GM12878 (cell line): ENCODE results near the gene CTBP1.

Experiments
- CHD4 ChIP-seq: fragments of 200-600 bp; sonication (generic); IDR thresholded peaks from 2 replicates; pipeline ENCODE4 v1.6.1; 2016; ENCODE audit warnings: mild to moderate bottlenecking
- CTCF ChIP-seq, 3 experiments: IDR thresholded peaks in 2 of 3; conservative IDR thresholded peaks in 1 of 3; 2 replicates each; pipeline ENCODE4 v1.5.1; 2011; ENCODE audit warnings: low read depth in 3 of 3, low read length in 3 of 3, mild to moderate bottlenecking in 3 of 3, control low read depth in 2 of 3, moderate library complexity in 2 of 3, inconsistent platforms in 1 of 3, mixed read lengths in 1 of 3; ENCODE audit not compliant: control insufficient read depth in 2 of 3, insufficient read depth in 1 of 3; ENCODE audit errors: extremely low read depth in 1 of 3
- IRF3 ChIP-seq: fragments of 450-650 bp; IDR thresholded peaks from 2 replicates; pipeline ENCODE4 v1.6.1; 2014; ENCODE audit warnings: mild to moderate bottlenecking
- MAX ChIP-seq: IDR thresholded peaks from 2 replicates; pipeline ENCODE4 v1.6.1; 2012; ENCODE audit warnings: low read depth, low read length, improper control_type of control experiment
- MYC ChIP-seq: IDR thresholded peaks from 2 replicates; pipeline ENCODE4 v1.6.1; 2011; ENCODE audit warnings: mild to moderate bottlenecking, low read length, moderate library complexity, inconsistent platforms; ENCODE audit not compliant: insufficient read depth, insufficient replicate concordance, insufficient read length, severe bottlenecking
- NR2C2 ChIP-seq: IDR thresholded peaks from 2 replicates; pipeline ENCODE4 v1.6.1; 2011; ENCODE audit warnings: borderline replicate concordance, low read depth; ENCODE audit not compliant: control insufficient read depth, insufficient read length
- POLR2A ChIP-seq: IDR thresholded peaks from 2 replicates; pipeline ENCODE4 v1.6.1; 2011; ENCODE audit warnings: low read depth, mild to moderate bottlenecking, low read length
- POLR2AphosphoS5 ChIP-seq: IDR thresholded peaks from 2 replicates; pipeline ENCODE4 v1.6.1; 2011; ENCODE audit warnings: mild to moderate bottlenecking, low read length, inconsistent platforms
- SIN3A ChIP-seq: IDR thresholded peaks from 2 replicates; pipeline ENCODE4 v1.6.1; 2012; ENCODE audit warnings: low read depth, low read length, improper control_type of control experiment
- TAF1 ChIP-seq: IDR thresholded peaks from 2 replicates; pipeline ENCODE4 v1.6.1; 2011; ENCODE audit warnings: mild to moderate bottlenecking, low read depth, low read length, borderline replicate concordance
- USF2 ChIP-seq: IDR thresholded peaks from 2 replicates; pipeline ENCODE4 v1.6.1; 2011; ENCODE audit warnings: low read depth, low read length, improper control_type of control experiment, borderline replicate concordance
- YY1 ChIP-seq: IDR thresholded peaks from 2 replicates; pipeline ENCODE4 v1.6.1; 2011; ENCODE audit warnings: low read depth, mild to moderate bottlenecking, low read length

GRCh38 chr4:1242506-1243450, 6.2 kb downstream of the CTBP1 start:
- TF ChIP-seq CTCF (IDR thresholded peaks at IDR 0.05 in 2 of 3, conservative IDR thresholded peaks at IDR 0.05 in 1 of 3; ENCODE audit: control insufficient read depth in 2 of 3, extremely low read depth in 1 of 3, insufficient read depth in 1 of 3, low read depth in 3 of 3, low read length in 3 of 3) (no peak), CHD4 (no peak), NR2C2 (no peak), MYC (no peak), POLR2AphosphoS5 (no peak), IRF3 (no peak), SIN3A (no peak), POLR2A (no peak), USF2 (no peak), YY1 (no peak), MAX (no peak), TAF1 (no peak)
